K562 (cell line): ENCODE data around the gene PKD1L1. TPM values are rescaled to one million over a fixed set of nuclear protein-coding genes. Genes with fewer than 3 reads are reported as not detected.

Experiments used
- ATAC-seq: fragments of 200-7000 bp; cut with Tn5 transposase; 3 replicates; pipeline ENCODE4 v1.9.1; 2020; ENCODE audit warnings: moderate library complexity
- BruUV-seq: library from RNA; stranded (reverse); fragments of 400-500 nt; replicated peaks from 2 replicates; lab custom pipeline; 2021; lab: Mats Ljungman, UMichigan
- CTCF ChIA-PET: fragments of 300-600 bp; formaldehyde crosslinking; extraction: SDS; loops from one replicate; lab custom pipeline; 2021; ENCODE audit warnings: low intra/inter-chr PET ratio; lab: Yijun Ruan, JAX
- POLR2A ChIA-PET: fragments of 300-600, 350-650 bp; sonication (Branson Sonifier 250); formaldehyde crosslinking; extraction: SDS; loops from one replicate; lab custom pipeline; 2021; ENCODE audit warnings: antibody characterized with exemption, inconsistent platforms; lab: Yijun Ruan, JAX
- DNase-seq, 4 experiments: peaks; one replicate each; pipeline versions ENCODE4 v3.0.0 to v3.0.0-alpha.2; 2011 to 2018; ENCODE audit warnings: low spot score in 3 of 4, mixed read lengths in 3 of 4; ENCODE audit errors: extremely low read depth in 1 of 4
- FAIRE-seq: peaks from 2 replicates; lab custom pipeline; 2011; peaks lifted over from hg19 to GRCh38; lab: Jason Lieb, UNC
- H2AFZ ChIP-seq: 2 replicates; pipeline ENCODE4 v1.6.0; 2011; ENCODE audit warnings: low read depth, low read length, control low read depth, inconsistent platforms
- H3K27ac ChIP-seq: fragments of 200-600 bp; 3 replicates; pipeline ENCODE4 v1.8.0; 2011; ENCODE audit warnings: low read depth, mild to moderate bottlenecking, control low read depth, inconsistent platforms, low read length, moderate library complexity, mixed read lengths; ENCODE audit errors: extremely low read depth
- H3K27me3 ChIP-seq, 2 experiments: fragments of 300-600 bp in 1 of 2; 2 replicates in 1 of 2; 3 replicates in 1 of 2; pipeline versions ENCODE4 v1.6.0 to v1.8.0; 2011; ENCODE audit warnings: inconsistent platforms in 2 of 2, low read length in 2 of 2, mild to moderate bottlenecking in 1 of 2, mixed read lengths in 1 of 2, moderate library complexity in 1 of 2; ENCODE audit not compliant: control insufficient read depth in 2 of 2, insufficient read depth in 2 of 2
- H3K36me3 ChIP-seq: fragments of 300-600 bp; 3 replicates; pipeline ENCODE4 v1.8.0; 2011; ENCODE audit warnings: mild to moderate bottlenecking, low read length, inconsistent platforms; ENCODE audit not compliant: control insufficient read depth, insufficient read depth
- H3K4me1 ChIP-seq, 2 experiments: fragments of 200-600 bp in 1 of 2; replicated peaks in 1 of 2; 2 replicates in 1 of 2; 3 replicates in 1 of 2; pipeline versions ENCODE4 v1.5.1 to v1.8.0; 2011; ENCODE audit warnings: inconsistent platforms in 2 of 2, low read length in 2 of 2, mild to moderate bottlenecking in 1 of 2, mixed read lengths in 1 of 2, moderate library complexity in 1 of 2; ENCODE audit not compliant: control insufficient read depth in 2 of 2, insufficient read depth in 2 of 2
- H3K4me2 ChIP-seq: 2 replicates; pipeline ENCODE4 v1.6.1; 2011; ENCODE audit warnings: low read length, control low read depth, inconsistent platforms, mixed read lengths; ENCODE audit not compliant: insufficient read depth
- H3K4me3 ChIP-seq: fragments of 200-600 bp; sonication (generic), shearing (Covaris generic); 2 replicates; pipeline ENCODE4 v1.5.1; 2016; ENCODE audit warnings: control low read depth, inconsistent platforms
- H3K79me2 ChIP-seq: fragments of 200-600 bp; 3 replicates; pipeline ENCODE4 v1.8.0; 2011; ENCODE audit warnings: low read length, inconsistent platforms; ENCODE audit not compliant: control insufficient read depth, insufficient read depth
- H3K9ac ChIP-seq, 2 experiments: 2 replicates each; pipeline versions ENCODE4 v1.6.0 to v1.6.1; 2011; ENCODE audit warnings: low read depth in 2 of 2, low read length in 2 of 2, control low read depth in 1 of 2, inconsistent platforms in 1 of 2, mild to moderate bottlenecking in 1 of 2, mixed read lengths in 1 of 2; ENCODE audit not compliant: insufficient read depth in 1 of 2
- H3K9me1 ChIP-seq: one replicate; pipeline ENCODE4 v1.6.0; 2011; ENCODE audit warnings: inconsistent platforms, mild to moderate bottlenecking, low read length, moderate library complexity; ENCODE audit not compliant: control insufficient read depth, insufficient read depth
- H3K9me3 ChIP-seq: replicated peaks from 2 replicates; pipeline ENCODE4 v1.5.1; 2011; ENCODE audit warnings: low read depth, low read length, inconsistent platforms; ENCODE audit not compliant: control insufficient read depth, insufficient read depth
- H4K20me1 ChIP-seq: replicated peaks from 2 replicates; pipeline ENCODE4 v1.6.1; 2011; ENCODE audit warnings: low read length, inconsistent platforms, mixed read lengths; ENCODE audit not compliant: control insufficient read depth, insufficient read depth
- AFF4 ChIP-seq: sonication (generic); formaldehyde crosslinking; IDR thresholded peaks from 2 replicates; pipeline ENCODE4 v1.8.0; 2023; ENCODE audit warnings: mild to moderate bottlenecking, missing genetic modification reagents
- PHB ChIP-seq: fragments of 250-450 bp; sonication (Bioruptor Pico); IDR thresholded peaks from 2 replicates; pipeline ENCODE4 v1.5.0; 2021
- ZNF121 ChIP-seq: sonication (generic); formaldehyde crosslinking; conservative IDR thresholded peaks from 2 replicates; pipeline ENCODE4 v1.8.0; 2022; ENCODE audit warnings: missing genetic modification reagents
- ZNF197 ChIP-seq: fragments of 200-800 bp; sonication (Bioruptor generic); IDR thresholded peaks from 2 replicates; pipeline ENCODE4 v1.6.1; 2016; ENCODE audit warnings: low read depth, missing genetic modification characterization, missing compliant biosample characterization
- ZNF23 ChIP-seq: fragments of 250-450 bp; sonication (Bioruptor Pico); IDR thresholded peaks from 2 replicates; pipeline ENCODE4 v1.4.0; 2020; ENCODE audit warnings: mild to moderate bottlenecking
- WGBS: fragments of 100-300 bp; shearing (Covaris generic); methylation state at CpG from one replicate; pipeline ENCODE4 v1.1.6; 2016; ENCODE audit warnings: low coverage, mixed read lengths; ENCODE audit not compliant: insufficient coverage; ENCODE audit errors: missing lambda C conversion rate; 5-methylcytosine and 5-hydroxymethylcytosine counted together
- in situ Hi-C: fragments of 300-500 bp; cut with MboI; formaldehyde crosslinking; loops from 4 replicates; pipeline ENCODE4 v1.15.0; 2018; ENCODE audit warnings: inconsistent platforms, mixed read lengths
- intact Hi-C: fragments of 100-400 bp; cut with micrococcal nuclease; formaldehyde crosslinking; loops from 2 replicates; pipeline ENCODE4 v1.14.2; 2022
- polyA plus RNA-seq, 8 experiments: library from polyadenylated mRNA; depleted of rRNA in 4 of 8; stranded (reverse) in 5 of 8; unstranded in 3 of 8; fragments of >200 nt; fragmentation: Nextera tagmentation in 2 of 8; fragmentation: Illumina TruSeq in 1 of 8; extraction: Ambion mirVana in 2 of 8; extraction: Trizol in 1 of 8; gene quantifications; 2 replicates each; pipeline versions ENCODE4 v1.2.1 to v1.2.3, GENCODE V29; 2011 to 2014; ENCODE audit warnings: inconsistent platforms in 1 of 8, missing spikeins in 1 of 8
- total RNA-seq, 7 experiments: library from RNA; depleted of rRNA in 6 of 7; stranded (reverse); fragments of >200 nt in 6 of 7; fragmentation: Illumina TruSeq in 2 of 7; extraction: Trizol in 2 of 7; gene quantifications; 2 replicates each; pipeline versions ENCODE4 v1.2.1 to v1.2.3, GENCODE V29; 2011 to 2021; ENCODE audit warnings: low replicate concordance in 1 of 7
- TF ChIP-seq, protein P1 (sequence below): fragments of 250-450 bp; sonication (Bioruptor Pico); IDR thresholded peaks from 2 replicates; pipeline ENCODE4 v1.4.0; 2020; ENCODE audit warnings: mild to moderate bottlenecking, moderate library complexity

PKD1L1 gene
- total and polyA plus RNA-seq, 9 of the 15 experiments (the other 6 are each of a cell fraction or from before 2014, with no cell fraction given): 0.01 to 0.02 TPM; not detected in 7

- no peaks in the 10 kb centered on the region for H3K9me3 ChIP-seq
- intact Hi-C loops (no loop called here), in situ Hi-C loops (no loop called here)
- no peaks in the 10 kb centered on the region for H3K79me2 ChIP-seq
- H3K9ac ChIP-seq: no peak overlapping the region
- H4K20me1 ChIP-seq: no peaks in the 10 kb centered on the region; the same call in 1 of the 2 replicates
- DNase-seq: no peak
- TF ChIP-seq ZNF121 (CRISPR knock-in tag): no peak
- no peak for TF ChIP-seq AFF4 (CRISPR knock-in tag)
- no peak for TF ChIP-seq PHB (CRISPR knock-in tag)
- no peak for TF ChIP-seq ZNF23 (CRISPR knock-in tag)
- TF ChIP-seq, protein P1, sequence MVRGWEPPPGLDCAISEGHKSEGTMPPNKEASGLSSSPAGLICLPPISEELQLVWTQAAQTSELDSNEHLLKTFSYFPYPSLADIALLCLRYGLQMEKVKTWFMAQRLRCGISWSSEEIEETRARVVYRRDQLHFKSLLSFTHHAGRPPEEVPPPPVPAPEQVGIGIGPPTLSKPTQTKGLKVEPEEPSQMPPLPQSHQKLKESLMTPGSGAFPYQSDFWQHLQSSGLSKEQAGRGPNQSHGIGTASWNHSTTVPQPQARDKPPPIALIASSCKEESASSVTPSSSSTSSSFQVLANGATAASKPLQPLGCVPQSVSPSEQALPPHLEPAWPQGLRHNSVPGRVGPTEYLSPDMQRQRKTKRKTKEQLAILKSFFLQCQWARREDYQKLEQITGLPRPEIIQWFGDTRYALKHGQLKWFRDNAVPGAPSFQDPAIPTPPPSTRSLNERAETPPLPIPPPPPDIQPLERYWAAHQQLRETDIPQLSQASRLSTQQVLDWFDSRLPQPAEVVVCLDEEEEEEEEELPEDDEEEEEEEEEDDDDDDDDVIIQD: no peak
- TF ChIP-seq ZNF197 (CRISPR knock-in tag): no peak
- BruUV-seq: no TSS peak
- no peak overlapping the region for H2AFZ ChIP-seq
- no peak overlapping the region for H3K4me3 ChIP-seq
- no peaks in the 10 kb centered on the region for H3K9me1 ChIP-seq
- ChIA-PET POLR2A (interaction anchor here (0.7 kb wide), 1 partner anchor 36 kb away, joined by 3 read pairs; no protein-coding TSS in a partner anchor), CTCF (no interaction called here)
- no peaks in the 10 kb centered on the region for H3K4me1 ChIP-seq
- no peak for ATAC-seq
- no peak for FAIRE-seq
- WGBS: 3% methylated on average over 3 of the region's 3 CpGs
- H3K4me2 ChIP-seq: no peak overlapping the region
- peaks cover 4 to 41% of the 10 kb centered on the region in 2 experiments; a peak in 2 of 5 replicates for H3K27me3 ChIP-seq
- H3K36me3 ChIP-seq: no peaks in the 10 kb centered on the region
- H3K27ac ChIP-seq: no peak overlapping the region
Observed at GRCh38 chr7:47726047-47726726, 222.1 kb downstream of the PKD1L1 start.
